HG02970 (cell line): ENCODE results near the gene ARHGAP15.

Source experiments
- ATAC-seq: cut with Tn5 transposase; IDR thresholded peaks from one replicate; pipeline ENCODE4 v1.9.1; 2021; ENCODE audit warnings: mild to moderate bottlenecking, moderate library complexity, moderate number of reproducible peaks; ENCODE audit not compliant: unreplicated experiment, low FRiP score

The ARHGAP15 gene

GRCh38 chr2:143645921-143646645 lies 516.9 kb downstream of the ARHGAP15 start:
- ATAC-seq, result no peak

GRCh38 chr2:143649226-143649740 lies 520.1 kb downstream of the ARHGAP15 start:
- no peak for ATAC-seq

GRCh38 chr2:143652692-143653091 lies 523.5 kb downstream of the ARHGAP15 start:
- no peak for ATAC-seq

GRCh38 chr2:143668234-143668633 lies 539.0 kb downstream of the ARHGAP15 start:
- ATAC-seq, result no peak

DNA sequence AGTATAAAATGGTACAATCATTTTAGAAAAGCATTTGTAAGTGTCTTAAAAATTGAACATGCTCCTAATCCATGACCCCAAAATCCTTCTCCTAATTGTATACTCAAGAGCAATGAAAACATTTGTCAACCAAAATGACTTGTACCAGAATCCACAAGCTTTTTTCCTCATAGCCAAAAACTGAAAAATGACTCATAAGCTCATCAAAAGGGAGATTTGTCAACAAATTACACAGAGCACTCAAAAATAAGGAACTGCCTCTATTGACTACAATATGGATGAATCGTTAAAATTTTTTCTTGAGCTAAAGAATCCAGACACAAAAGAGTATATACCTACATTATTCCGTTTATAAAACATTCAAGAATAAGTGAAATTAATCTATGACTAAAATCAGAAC lies 544.8 kb downstream of the ARHGAP15 start:
- no peak for ATAC-seq

DNA sequence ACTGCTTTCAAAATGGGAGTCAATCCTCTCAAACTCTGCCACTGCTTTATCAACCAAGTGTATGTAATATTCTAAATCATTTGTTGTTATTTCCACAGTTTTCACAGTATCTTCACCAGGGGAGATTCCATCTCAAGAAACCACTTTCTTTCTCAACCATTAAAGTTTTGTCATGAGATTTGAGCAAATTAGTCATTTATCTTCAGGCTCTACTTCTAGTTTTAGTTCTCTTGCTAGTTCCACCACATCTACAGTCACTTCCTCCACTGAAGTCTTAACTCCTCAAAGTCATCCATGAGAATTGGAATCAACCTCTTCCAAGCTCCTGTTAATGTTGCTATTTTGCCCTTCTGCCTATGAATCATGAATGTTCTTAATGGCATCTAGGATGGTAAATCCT lies 545.8 kb downstream of the ARHGAP15 start:
- no peak for ATAC-seq

DNA sequence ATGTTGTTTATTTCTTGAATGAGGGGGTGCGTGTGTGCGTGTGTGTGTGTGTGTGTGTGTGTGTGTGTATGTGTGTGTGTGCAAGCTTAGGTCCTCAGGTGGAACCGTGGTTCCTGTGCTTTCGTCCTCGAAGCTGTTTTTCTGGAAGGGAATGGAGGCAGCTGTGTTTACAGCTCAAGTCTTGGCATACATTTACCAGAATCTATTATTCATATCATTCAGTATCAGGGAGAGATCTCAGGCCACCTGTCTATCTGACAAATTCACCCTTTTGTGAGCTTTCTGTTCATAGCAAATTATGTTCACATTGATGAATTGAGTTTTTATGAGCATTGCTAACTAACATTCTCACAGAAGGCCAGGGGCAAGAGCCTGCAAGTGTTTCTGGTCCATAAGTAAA lies 550.4 kb downstream of the ARHGAP15 start:
- no peak for ATAC-seq

GRCh38 chr2:143680885-143681405 lies 551.7 kb downstream of the ARHGAP15 start:
- ATAC-seq, result no peak

- ATAC-seq, result no peak
Observed at GRCh38 chr2:143682436-143683055, 553.3 kb downstream of the ARHGAP15 start.

- no peak for ATAC-seq
Observed at GRCh38 chr2:143683977-143684376, 554.8 kb downstream of the ARHGAP15 start.

GRCh38 chr2:143684551-143685320 lies 555.5 kb downstream of the ARHGAP15 start:
- no peak for ATAC-seq

GRCh38 chr2:143685421-143686078 lies 556.3 kb downstream of the ARHGAP15 start:
- no peak for ATAC-seq

DNA sequence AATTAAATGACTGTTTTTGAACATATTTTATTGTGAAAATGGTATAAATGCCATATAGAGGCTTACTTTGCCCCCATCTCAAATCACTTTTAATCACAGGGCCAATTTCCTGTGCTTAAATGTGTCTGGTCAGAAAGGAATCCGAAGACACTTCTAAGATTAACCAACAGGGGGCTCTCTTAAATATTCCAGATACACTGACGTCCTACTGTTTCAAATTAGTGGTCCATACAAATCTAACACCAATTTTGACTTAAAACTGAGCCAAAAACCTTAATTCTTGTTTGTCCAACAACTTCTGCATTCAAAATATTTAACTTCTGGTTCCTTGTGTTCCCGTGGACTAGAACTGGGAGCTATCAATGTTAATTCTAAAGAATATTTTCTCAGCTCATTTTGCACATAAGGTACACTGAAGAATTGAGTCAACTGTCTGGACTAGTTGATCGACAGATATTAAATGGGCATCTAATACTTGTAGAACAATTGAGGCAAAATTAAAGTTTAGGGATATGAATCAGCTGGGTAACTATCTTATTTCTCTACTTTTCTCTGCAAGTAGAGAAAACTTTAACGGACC lies 557.5 kb downstream of the ARHGAP15 start:
- ATAC-seq, result no peak

GRCh38 chr2:143688248-143688647 lies 559.0 kb downstream of the ARHGAP15 start:
- no peak for ATAC-seq

GRCh38 chr2:143688815-143689214 lies 559.6 kb downstream of the ARHGAP15 start:
- no peak for ATAC-seq

DNA sequence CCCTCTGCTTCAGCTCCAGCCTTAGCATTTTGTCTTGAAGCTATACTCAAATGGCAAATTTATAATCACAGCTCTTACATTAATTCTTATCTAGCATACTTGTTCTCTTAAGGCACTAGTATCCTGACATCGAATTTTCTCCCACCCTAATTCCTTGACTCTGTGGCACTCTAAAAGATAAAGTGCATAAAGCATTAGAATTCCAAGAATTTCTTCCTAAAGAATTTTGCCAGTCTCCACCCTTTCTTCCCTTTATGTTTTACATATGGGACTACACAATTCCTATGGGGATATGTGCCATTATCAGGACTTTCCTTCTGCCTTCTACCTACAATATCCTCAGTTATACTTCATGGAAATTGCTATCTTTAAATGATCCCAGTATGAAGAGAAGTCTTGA lies 560.3 kb downstream of the ARHGAP15 start:
- no peak for ATAC-seq

- no peak for ATAC-seq
Observed at GRCh38 chr2:143690235-143690634, 561.0 kb downstream of the ARHGAP15 start.

DNA sequence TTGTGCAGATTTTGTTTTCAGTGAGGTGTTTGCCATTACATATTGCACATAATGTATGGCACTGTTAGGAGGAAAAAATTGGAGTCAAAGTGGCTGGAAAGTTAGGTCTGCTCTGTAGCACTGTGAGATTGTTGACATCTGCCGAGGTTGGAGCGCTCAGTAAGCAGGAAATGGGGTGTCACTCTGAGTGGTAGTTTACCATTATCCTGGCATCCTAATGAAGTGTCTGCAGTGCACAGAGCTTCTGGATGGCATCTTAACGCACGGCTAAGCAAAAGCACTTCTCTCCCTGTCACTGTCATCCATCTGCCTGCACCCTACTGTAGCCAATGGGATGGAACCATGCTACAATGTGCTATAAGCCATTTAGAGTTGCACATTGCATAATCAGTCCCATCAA lies 561.9 kb downstream of the ARHGAP15 start:
- ATAC-seq, result no peak

- ATAC-seq, result no peak
Observed at GRCh38 chr2:143692162-143692561, 562.9 kb downstream of the ARHGAP15 start.

GRCh38 chr2:143692967-143693366 lies 563.7 kb downstream of the ARHGAP15 start:
- no peak for ATAC-seq
